OCI-LY7 (cell line): Measurements from ENCODE around the gene NTHL1.

Experiments
- EZH2phosphoT487 ChIP-seq: fragments of 200-600 bp; sonication (generic); IDR thresholded peaks from 2 replicates; pipeline ENCODE4 v1.6.1; 2018; ENCODE audit warnings: low read depth, borderline replicate concordance, mild to moderate bottlenecking, mixed run types, antibody characterized with exemption, low read length, moderate library complexity, mixed read lengths
- TF ChIP-seq, protein P1 (sequence below): fragments of 200-600 bp; sonication (generic); conservative IDR thresholded peaks from 2 replicates; pipeline ENCODE4 v1.5.1; 2014; ENCODE audit warnings: mild to moderate bottlenecking, antibody characterized with exemption, low read length, moderate library complexity, mixed read lengths

DNA sequence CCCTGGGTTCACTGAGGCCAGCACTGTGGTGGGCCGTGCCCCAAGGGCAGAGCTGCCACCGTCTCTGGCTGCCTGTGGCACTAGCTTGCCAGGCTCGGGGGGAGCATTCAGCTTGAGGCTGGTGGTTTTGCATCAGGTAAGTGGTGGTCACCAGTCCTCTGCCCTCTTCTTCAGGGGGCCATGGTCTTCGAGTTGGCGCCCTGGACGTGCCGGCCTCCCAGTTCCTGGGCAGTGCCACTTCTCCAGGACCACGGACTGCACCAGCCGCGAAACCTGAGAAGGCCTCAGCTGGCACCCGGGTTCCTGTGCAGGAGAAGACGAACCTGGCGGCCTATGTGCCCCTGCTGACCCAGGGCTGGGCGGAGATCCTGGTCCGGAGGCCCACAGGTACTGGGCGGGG is 32.4 kb upstream of the NTHL1 start:
- TF ChIP-seq, protein P1, sequence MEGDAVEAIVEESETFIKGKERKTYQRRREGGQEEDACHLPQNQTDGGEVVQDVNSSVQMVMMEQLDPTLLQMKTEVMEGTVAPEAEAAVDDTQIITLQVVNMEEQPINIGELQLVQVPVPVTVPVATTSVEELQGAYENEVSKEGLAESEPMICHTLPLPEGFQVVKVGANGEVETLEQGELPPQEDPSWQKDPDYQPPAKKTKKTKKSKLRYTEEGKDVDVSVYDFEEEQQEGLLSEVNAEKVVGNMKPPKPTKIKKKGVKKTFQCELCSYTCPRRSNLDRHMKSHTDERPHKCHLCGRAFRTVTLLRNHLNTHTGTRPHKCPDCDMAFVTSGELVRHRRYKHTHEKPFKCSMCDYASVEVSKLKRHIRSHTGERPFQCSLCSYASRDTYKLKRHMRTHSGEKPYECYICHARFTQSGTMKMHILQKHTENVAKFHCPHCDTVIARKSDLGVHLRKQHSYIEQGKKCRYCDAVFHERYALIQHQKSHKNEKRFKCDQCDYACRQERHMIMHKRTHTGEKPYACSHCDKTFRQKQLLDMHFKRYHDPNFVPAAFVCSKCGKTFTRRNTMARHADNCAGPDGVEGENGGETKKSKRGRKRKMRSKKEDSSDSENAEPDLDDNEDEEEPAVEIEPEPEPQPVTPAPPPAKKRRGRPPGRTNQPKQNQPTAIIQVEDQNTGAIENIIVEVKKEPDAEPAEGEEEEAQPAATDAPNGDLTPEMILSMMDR: no peak
- TF ChIP-seq EZH2phosphoT487: no peak
